Renal pelvis (tissue), 4 donors: ENCODE data around the gene SLC2A13. TPM values are rescaled to one million over a fixed set of nuclear protein-coding genes. Genes with fewer than 3 reads are reported as not detected.
"Not testable (repeated sequence)": the region's sequence is repeated elsewhere in the genome, so short reads cannot be mapped to it uniquely, and the experiment has no call there.

Experiments
- DNase-seq: peaks from one replicate; pipeline ENCODE4 v3.0.0-alpha.2; 2013
- polyA plus RNA-seq, 3 donors: library from polyadenylated mRNA; unstranded; fragments of 120-200 nt; gene quantifications; one replicate each; pipeline ENCODE4 v1.2.1, GENCODE V29; 2013; ENCODE audit not compliant: insufficient read length in 3 of 3

Gene SLC2A13
- polyA plus RNA-seq, 3 donors, result 10.7 to 11.7 (median 11.6) TPM

DNA sequence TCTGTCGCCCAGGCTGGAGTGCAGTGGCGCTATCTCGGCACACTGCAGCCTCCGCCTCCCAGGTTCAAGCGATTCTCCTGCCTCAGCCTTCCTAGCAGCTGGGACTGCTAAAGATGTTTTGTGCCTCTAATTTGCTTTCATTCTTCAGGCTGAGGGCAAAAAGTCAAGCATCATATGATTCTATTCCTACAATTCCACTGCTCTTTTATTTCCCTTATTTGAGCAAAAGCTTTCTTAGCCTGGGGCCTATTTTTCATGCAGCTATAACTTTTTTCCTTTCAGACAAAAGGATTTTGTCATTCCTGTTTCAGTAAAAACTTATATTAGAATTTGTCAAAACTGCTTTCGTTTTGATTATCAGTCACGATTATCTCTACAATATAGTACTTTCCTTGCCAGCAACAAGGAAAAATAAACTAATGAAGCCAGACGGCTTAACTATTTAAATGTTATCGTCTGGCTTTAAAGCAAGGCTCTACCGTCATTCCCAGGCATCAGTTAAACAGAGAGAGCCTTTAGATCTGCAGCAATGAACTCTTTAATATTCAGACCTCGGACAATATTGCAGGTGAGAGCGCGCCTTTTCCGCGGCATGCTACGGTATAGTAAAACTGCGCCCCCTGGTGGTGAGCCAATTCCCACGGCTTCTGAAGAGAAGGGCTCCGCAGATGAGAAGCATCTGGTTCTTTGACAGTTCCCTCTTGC lies 1.4 kb upstream of the SLC2A13 start:
- peak; percentile 84 for DNase-seq

GRCh38 chr12:40106655-40107054 lies 774 bp upstream of the SLC2A13 start:
- no peak for DNase-seq

DNA sequence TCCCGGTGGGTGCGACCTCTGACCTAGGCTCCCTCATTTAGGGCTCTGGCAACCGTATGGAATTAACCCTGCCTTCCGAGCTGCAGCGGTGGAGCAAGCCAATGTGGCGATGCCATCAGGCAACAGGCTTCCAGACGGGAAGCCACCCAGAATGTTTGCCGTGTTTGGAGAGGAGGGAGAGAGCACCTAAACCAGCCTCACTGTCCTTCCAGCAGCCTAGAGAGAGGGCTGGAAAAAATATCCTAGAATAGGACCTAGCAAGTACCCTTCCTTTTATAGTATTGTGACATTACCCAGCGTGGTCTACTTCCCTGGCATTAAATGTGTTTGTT lies 287 bp upstream of the SLC2A13 start:
- DNase-seq, result no peak

GRCh38 chr12:40105265-40105514 lies 691 bp downstream of the SLC2A13 start:
- no peak for DNase-seq

GRCh38 chr12:40104461-40105264 lies 1.2 kb downstream of the SLC2A13 start:
- DNase-seq, result peak; percentile 5

DNA sequence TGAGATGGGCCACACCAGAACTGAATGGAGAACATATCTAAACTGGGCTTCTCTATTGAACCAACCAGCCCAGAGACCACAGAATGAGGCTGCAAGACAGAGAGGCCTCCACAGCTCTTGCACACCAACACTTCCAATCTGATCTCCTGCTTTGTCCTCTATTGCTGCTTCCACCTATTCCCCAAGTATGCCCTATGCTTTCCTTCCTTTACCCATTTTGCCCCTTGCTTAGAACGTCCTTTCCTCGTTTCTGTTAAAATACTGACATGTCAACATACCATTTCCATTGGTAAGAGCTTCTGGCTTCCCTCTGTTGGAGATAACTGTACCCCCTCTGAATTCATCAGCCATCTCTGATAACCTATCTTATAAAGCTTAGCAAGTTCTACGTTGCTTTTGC lies 2.8 kb downstream of the SLC2A13 start:
- no peak for DNase-seq

- no peak for DNase-seq
Measured at GRCh38 chr12:40101747-40102146, 4.1 kb downstream of the SLC2A13 start.

DNA sequence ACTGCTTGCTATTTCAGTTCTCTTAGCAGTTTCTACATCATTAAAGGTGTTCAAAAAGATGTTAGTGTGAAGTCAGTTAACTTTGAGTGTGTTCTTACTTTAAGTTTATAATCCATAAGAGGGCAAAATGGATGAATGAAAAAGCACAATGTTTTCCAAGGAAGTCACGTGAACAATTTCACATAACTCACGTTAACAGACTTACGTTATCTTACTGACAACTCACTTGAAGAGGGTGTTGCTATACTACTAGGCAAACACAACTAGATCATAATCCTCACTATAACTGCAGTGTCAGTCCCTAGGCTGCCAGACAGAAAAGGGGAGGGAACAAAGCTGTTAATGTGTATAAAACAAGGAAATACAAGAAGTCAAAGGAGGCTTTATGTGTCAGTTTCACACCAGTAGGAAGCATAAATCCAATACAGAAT lies 6.4 kb downstream of the SLC2A13 start:
- peak; percentile 9 for DNase-seq

DNA sequence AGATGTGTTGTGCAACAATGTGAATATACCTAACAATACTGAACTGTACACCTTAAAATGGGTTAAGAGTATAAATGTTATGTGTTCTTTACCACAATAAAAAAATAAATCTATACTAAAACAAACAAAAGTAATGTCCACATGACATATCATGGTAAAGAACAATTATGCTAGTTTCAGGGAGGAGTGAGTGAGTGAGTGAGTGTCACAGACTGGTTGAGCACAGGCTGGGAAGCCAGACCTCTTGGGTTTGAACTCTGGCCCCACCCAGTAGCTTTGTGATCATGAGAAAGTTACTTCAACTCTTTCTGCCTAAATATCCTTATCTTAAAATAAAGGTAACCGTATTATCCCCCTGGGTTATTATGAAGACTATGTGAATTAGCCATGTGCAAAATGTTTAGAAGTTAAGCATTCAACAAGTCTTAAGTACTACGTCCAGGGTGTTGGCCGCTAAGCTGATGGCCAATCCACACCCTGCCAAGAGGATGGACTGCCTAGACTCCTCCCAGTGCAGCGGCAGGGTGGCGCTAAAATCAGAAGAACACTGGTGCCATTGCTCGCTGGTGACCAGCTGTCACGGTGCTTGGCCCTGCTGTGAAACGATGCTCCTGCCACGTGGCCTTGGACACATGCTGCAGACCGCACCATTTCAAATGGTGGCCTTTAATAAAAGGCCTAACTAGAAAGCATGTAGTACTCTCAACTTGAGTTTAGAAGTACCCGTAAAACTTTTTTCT lies 7.3 kb downstream of the SLC2A13 start:
- no peak for DNase-seq

DNA sequence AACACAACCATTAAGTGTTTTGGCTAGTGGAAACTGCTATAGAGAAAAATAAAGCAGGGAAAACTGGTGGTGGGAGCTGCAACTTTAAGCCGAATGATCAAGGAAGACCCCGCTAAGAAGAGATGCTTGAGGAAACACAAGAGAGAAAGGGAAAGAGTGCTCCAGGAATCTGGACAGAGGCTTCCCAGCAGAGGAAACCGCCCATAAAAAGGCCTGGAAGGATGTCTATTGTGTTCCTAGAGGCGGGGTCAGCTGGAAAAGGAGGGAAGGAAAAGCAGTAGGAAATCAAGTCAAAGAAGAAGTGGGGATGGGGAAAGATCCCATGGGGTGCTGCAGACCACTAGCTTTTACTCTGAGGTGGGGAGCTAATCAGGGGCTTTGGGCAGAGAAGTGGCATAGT lies 12.4 kb downstream of the SLC2A13 start:
- DNase-seq, result no peak

GRCh38 chr12:40086471-40086870 lies 19.4 kb downstream of the SLC2A13 start:
- no peak for DNase-seq

DNA sequence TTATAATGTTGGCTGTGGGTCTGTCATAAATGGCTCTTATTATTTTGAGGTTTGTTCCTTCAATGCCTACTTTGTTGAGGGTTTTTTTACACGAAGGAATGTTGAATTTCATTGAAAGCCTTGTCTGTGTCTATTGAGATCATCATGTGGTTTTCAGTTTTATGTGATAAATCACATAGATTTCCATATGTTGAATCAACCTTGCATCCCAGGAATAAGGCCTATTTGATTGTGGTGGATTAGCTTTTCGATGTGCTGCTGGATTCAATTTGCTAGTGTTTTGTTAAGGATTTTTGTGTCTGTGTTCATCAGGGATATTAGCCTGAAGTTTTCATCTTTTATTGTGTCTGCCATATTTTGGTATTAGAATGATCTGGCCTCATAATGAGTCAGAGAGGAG lies 27.6 kb downstream of the SLC2A13 start:
- DNase-seq, result no peak

GRCh38 chr12:40075458-40075857 lies 30.4 kb downstream of the SLC2A13 start:
- no peak for DNase-seq

- DNase-seq, result no peak
Measured at GRCh38 chr12:40068416-40068815, 37.5 kb downstream of the SLC2A13 start.

DNA sequence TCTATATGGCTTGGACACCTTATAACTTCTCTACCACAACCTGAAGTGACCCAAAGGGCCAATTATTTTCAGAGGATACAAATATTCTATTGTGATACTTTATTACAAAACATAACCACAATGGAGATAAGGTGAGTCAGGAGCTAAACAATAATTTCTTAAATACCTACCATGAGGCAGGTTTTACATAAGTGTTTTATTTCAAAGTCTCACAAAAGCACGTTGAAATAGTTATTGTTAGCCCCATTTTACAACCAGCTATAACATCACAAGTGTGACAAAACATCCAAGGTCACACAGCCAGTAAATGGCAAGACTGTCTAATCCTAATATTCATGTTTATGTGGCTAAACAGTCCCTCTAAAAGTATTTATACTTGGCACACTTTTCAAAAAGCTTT lies 40.2 kb downstream of the SLC2A13 start:
- no peak for DNase-seq

- DNase-seq, result no peak
Measured at GRCh38 chr12:40063414-40063813, 42.5 kb downstream of the SLC2A13 start.

- no peak for DNase-seq
Measured at GRCh38 chr12:40058721-40059190, 47.1 kb downstream of the SLC2A13 start.

DNA sequence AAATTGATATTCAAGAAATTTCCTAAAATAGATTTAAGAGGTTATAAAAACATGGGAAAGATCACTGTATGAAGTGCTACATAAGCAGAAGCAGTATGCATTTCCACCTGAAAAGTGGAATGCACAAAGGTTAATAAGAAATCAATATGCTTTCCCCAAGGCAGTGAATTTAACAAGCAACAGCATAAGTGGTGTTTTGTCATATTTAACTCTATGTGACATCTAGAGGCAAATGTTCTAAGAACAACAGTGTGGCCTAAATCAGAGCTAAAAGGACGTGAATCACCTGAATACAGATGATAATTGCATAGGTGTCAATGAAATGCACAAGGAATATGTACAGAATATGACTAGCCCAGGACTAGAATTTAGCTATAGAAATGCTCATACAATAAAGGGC lies 49.5 kb downstream of the SLC2A13 start:
- DNase-seq, result no peak

DNA sequence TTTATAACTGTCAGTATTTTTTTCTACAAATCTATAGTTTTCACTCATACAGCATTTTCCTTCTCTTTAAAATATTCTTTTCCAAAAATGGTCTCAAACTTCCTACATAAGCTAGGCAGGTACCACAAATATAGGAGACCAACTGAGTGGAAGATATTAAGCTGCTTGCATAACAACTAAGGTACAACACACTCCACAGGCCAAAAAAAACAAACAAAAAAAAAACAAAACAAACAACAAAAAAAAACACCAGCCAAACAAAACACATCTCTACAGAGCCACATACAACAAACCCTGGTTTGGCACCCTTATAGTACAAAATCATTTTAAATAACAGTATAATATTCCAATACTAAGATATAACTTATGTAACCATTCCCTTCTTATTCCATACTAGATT lies 50.1 kb downstream of the SLC2A13 start:
- no peak for DNase-seq

DNA sequence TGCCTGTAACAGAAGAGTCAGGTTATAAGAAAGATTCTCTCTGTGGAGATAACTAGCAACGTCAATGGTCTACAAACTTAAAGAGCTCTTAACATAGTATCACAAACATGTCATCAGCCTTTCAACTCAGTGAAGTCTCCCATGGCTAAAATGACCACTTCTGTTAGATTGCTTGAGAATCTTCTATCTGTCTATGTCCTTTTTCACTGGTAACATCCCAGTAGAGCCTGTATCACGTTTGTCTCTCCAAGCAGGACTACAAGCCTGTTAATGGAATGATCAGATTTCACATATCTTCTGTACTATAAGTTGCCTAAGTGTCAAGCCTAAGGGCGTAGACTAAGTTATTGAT lies 50.7 kb downstream of the SLC2A13 start:
- no peak for DNase-seq

DNA sequence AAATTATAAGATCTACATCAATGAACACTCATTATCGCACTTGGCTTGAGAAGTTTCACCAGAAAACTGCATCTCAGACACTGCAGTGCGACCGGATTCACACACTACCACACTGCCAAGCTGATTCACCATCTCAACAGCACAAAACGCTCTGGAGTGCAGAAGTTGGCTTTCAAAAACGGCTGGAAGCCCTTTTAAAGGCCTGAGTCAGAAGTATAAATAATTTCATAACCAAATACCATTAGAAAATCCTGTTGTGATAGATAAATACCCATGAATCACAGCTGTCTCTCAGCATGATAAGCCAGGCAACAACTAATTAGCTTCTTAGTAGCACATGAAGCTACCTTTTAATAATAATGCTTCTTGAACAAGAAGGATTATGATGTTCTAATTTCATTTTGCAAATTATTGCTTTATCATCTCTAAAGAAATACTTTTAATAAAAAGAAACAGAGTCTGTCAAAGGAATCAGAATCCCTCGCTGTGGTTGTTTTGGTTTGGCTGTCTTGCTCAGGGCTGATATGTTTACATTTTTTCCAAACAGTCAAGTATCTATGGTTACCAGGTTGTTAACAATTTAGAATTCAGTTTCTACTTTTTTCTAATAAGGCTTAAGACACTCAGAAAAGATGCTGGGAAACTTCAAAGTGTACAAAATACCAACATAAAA lies 51.2 kb downstream of the SLC2A13 start:
- no peak for DNase-seq

- no peak for DNase-seq
Measured at GRCh38 chr12:40049268-40049667, 56.6 kb downstream of the SLC2A13 start.

DNA sequence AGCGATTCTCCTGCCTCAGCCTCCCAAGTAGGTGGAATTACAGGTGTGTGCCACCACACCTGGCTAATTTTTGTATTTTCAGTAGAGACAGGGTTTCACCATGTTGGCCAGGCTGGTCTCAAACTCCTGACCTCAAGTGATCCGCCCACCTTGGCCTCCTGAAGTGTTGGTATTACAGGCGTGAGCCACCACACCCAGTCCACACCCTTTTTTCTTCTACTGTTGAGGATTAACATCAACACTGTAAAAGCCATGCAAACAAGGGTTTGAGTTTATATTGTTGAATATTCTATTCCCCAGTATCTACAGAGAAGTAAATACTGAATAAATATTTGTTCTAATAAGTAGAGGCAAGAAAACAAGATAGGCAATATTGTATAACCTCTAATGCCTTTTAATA lies 58.9 kb downstream of the SLC2A13 start:
- not testable (repeated sequence) for DNase-seq
